Loucy (cell line): ENCODE data around the gene CATSPERD.

Experiments
- H2AFZ ChIP-seq: fragments of 200-600 bp; sonication (generic); 2 replicates; pipeline ENCODE4 v1.6.0; 2016; ENCODE audit warnings: antibody characterized with exemption, mild to moderate bottlenecking, low read length, moderate library complexity
- H3F3A ChIP-seq: fragments of 200-600 bp; 2 replicates; pipeline ENCODE4 v1.6.0; 2016; ENCODE audit warnings: antibody characterized with exemption, low read depth, mild to moderate bottlenecking
- H3K27me3 ChIP-seq: fragments of 200-600 bp; sonication (generic); 2 replicates; pipeline ENCODE4 v1.6.1; 2014; ENCODE audit warnings: low read length, mild to moderate bottlenecking; ENCODE audit not compliant: insufficient read depth, poor library complexity, severe bottlenecking
- H3K36me3 ChIP-seq: fragments of 200-600 bp; sonication (generic); 2 replicates; pipeline ENCODE4 v1.6.1; 2016; ENCODE audit warnings: low read length; ENCODE audit not compliant: insufficient read depth
- H3K4me1 ChIP-seq: fragments of 200-600 bp; sonication (generic); 2 replicates; pipeline ENCODE4 v1.5.1; 2014; ENCODE audit warnings: low read length, mild to moderate bottlenecking; ENCODE audit not compliant: insufficient read depth, poor library complexity, severe bottlenecking
- H3K4me2 ChIP-seq: fragments of 200-600 bp; sonication (generic); 2 replicates; pipeline ENCODE4 v1.6.0; 2014; ENCODE audit warnings: antibody characterized with exemption, low read length, low read depth, mild to moderate bottlenecking; ENCODE audit not compliant: poor library complexity, severe bottlenecking
- H3K4me3 ChIP-seq: fragments of 200-600 bp; sonication (generic); 2 replicates; pipeline ENCODE4 v1.5.1; 2014; ENCODE audit warnings: low read length, mild to moderate bottlenecking, mixed read lengths; ENCODE audit not compliant: poor library complexity, severe bottlenecking
- H3K79me2 ChIP-seq: fragments of 200-600 bp; sonication (generic); 2 replicates; pipeline ENCODE4 v1.6.1; 2014; ENCODE audit warnings: low read length; ENCODE audit not compliant: insufficient read depth
- H3K9ac ChIP-seq: fragments of 200-600 bp; sonication (generic); 2 replicates; pipeline ENCODE4 v1.6.0; 2014; ENCODE audit warnings: mild to moderate bottlenecking, low read depth, low read length, moderate library complexity; ENCODE audit not compliant: poor library complexity, severe bottlenecking
- H3K9me2 ChIP-seq: fragments of 200-600 bp; sonication (generic); replicated peaks from 2 replicates; pipeline ENCODE4 v1.6.1; 2016; ENCODE audit warnings: low read depth, low read length, mixed read lengths
- H3K9me3 ChIP-seq: fragments of 200-600 bp; sonication (generic); 2 replicates; pipeline ENCODE4 v1.6.1; 2014; ENCODE audit warnings: mild to moderate bottlenecking, antibody characterized with exemption, low read length, low read depth; ENCODE audit not compliant: insufficient read depth
- H4K20me1 ChIP-seq: fragments of 200-600 bp; sonication (generic); 2 replicates; pipeline ENCODE4 v1.6.0; 2014; ENCODE audit warnings: antibody characterized with exemption, low read length, mild to moderate bottlenecking; ENCODE audit not compliant: insufficient read depth, poor library complexity, severe bottlenecking
- CTCF ChIP-seq: fragments of 200-600 bp; sonication (generic); conservative IDR thresholded peaks from 2 replicates; pipeline ENCODE4 v1.5.1; 2014; ENCODE audit warnings: mild to moderate bottlenecking, antibody characterized with exemption, low read length
- EZH2phosphoT487 ChIP-seq: fragments of 200-600 bp; IDR thresholded peaks from 2 replicates; pipeline ENCODE4 v1.6.1; 2018; ENCODE audit warnings: antibody characterized with exemption, mild to moderate bottlenecking, moderate library complexity, borderline replicate concordance

Gene CATSPERD

GRCh38 chr19:5694956-5695648 is 25.3 kb upstream of the CATSPERD start:
- H2AFZ ChIP-seq, result no peak overlapping the region
- peaks cover 8% of the 10 kb centered on the region for H3K4me1 ChIP-seq
- no peak for TF ChIP-seq EZH2phosphoT487
- no peak for TF ChIP-seq CTCF
- no peaks in the 10 kb centered on the region for H3F3A ChIP-seq
- peaks cover 75% of the 10 kb centered on the region; the same call in 1 of the 2 replicates for H3K36me3 ChIP-seq
- peaks cover 63% of the 10 kb centered on the region for H3K79me2 ChIP-seq
- H4K20me1 ChIP-seq, result peaks cover 61% of the 10 kb centered on the region
- no peak overlapping the region for H3K4me2 ChIP-seq
- no peak overlapping the region for H3K9ac ChIP-seq
- H3K4me3 ChIP-seq, result no peak overlapping the region
- H3K27me3 ChIP-seq, result peaks cover 8% of the 10 kb centered on the region
- H3K9me3 ChIP-seq, result no peaks in the 10 kb centered on the region
- H3K9me2 ChIP-seq, result no peaks in the 10 kb centered on the region

GRCh38 chr19:5695649-5696195 is 24.7 kb upstream of the CATSPERD start:
- H2AFZ ChIP-seq, result no peak overlapping the region
- peaks cover 2% of the 10 kb centered on the region for H3K27me3 ChIP-seq
- H3K36me3 ChIP-seq, result peaks cover 81% of the 10 kb centered on the region; the same call in 1 of the 2 replicates
- H3F3A ChIP-seq, result no peaks in the 10 kb centered on the region
- H3K9ac ChIP-seq, result no peak overlapping the region
- H3K4me2 ChIP-seq, result no peak overlapping the region
- no peak overlapping the region for H3K4me3 ChIP-seq
- H4K20me1 ChIP-seq, result peaks cover 57% of the 10 kb centered on the region
- TF ChIP-seq CTCF, result no peak
- no peak for TF ChIP-seq EZH2phosphoT487
- H3K79me2 ChIP-seq, result peaks cover 56% of the 10 kb centered on the region
- peaks cover 8% of the 10 kb centered on the region for H3K4me1 ChIP-seq
- no peaks in the 10 kb centered on the region for H3K9me3 ChIP-seq
- H3K9me2 ChIP-seq, result no peaks in the 10 kb centered on the region

GRCh38 chr19:5696196-5697021 is 24.0 kb upstream of the CATSPERD start:
- H3K9ac ChIP-seq, result no peak overlapping the region
- H3K4me1 ChIP-seq, result peaks cover 8% of the 10 kb centered on the region
- H4K20me1 ChIP-seq, result peaks cover 50% of the 10 kb centered on the region

More at GRCh38 chr19:5696196-5697021, 24.0 kb upstream of the CATSPERD start:
- Histone ChIP-seq H3K9me2 (no peaks in the 10 kb centered on the region), H3K79me2 (peaks cover 50% of the 10 kb centered on the region), H2AFZ (no peak overlapping the region), H3K9me3 (no peaks in the 10 kb centered on the region), H3F3A (no peaks in the 10 kb centered on the region), H3K4me2 (no peak overlapping the region), H3K27me3 (no peaks in the 10 kb centered on the region), H3K36me3 (peaks cover 79% of the 10 kb centered on the region; the same call in 1 of the 2 replicates), H3K4me3 (no peak overlapping the region)
- no peak for TF ChIP-seq EZH2phosphoT487
- no peak for TF ChIP-seq CTCF
